Endothelial cell of umbilical vein (primary cell): ENCODE data around the gene TMEM178B. TPM values are rescaled to one million over a fixed set of nuclear protein-coding genes. Genes with fewer than 3 reads are reported as not detected.

Experiments
- BruUV-seq: library from RNA; stranded (reverse); fragments of 400-500 nt; replicated peaks from 2 replicates; lab custom pipeline; 2021; lab: Mats Ljungman, UMichigan
- CTCF ChIA-PET: fragments of 300-600, 350-600 bp; sonication (Branson Sonifier 250); formaldehyde crosslinking; loops from one replicate; lab custom pipeline; 2021; ENCODE audit warnings: antibody characterized with exemption, inconsistent platforms; lab: Charles Lee
- POLR2A ChIA-PET: fragments of 300-600, 350-600 bp; sonication (Branson Sonifier 250); formaldehyde crosslinking; loops from one replicate; lab custom pipeline; 2021; ENCODE audit warnings: antibody characterized with exemption, inconsistent platforms; lab: Charles Lee
- DNase-seq: peaks from one replicate; pipeline ENCODE4 v3.0.0-alpha.2; 2011; ENCODE audit warnings: low read depth, low spot score
- FAIRE-seq: peaks from 2 replicates; lab custom pipeline; 2011; peaks lifted over from hg19 to GRCh38; lab: Jason Lieb, UNC
- H2AFZ ChIP-seq: 2 replicates; pipeline ENCODE4 v1.6.0; 2012; ENCODE audit warnings: low read depth, low read length, control low read depth, inconsistent platforms
- H3K27ac ChIP-seq: 2 replicates; pipeline ENCODE4 v1.5.1; 2011; ENCODE audit warnings: low read depth, mild to moderate bottlenecking, control low read depth, low read length, moderate library complexity; ENCODE audit not compliant: insufficient read depth
- H3K27me3 ChIP-seq, 2 experiments: 2 replicates each; pipeline versions ENCODE4 v1.6.0 to v1.6.1; 2011; ENCODE audit warnings: low read length in 2 of 2, mixed read lengths in 1 of 2; ENCODE audit not compliant: control insufficient read depth in 2 of 2, insufficient read depth in 2 of 2
- H3K36me3 ChIP-seq, 2 experiments: 2 replicates in 1 of 2; 3 replicates in 1 of 2; pipeline ENCODE4 v1.5.1; 2011; ENCODE audit warnings: low read length in 2 of 2, mild to moderate bottlenecking in 1 of 2, moderate library complexity in 1 of 2; ENCODE audit not compliant: control insufficient read depth in 2 of 2, insufficient read depth in 2 of 2; ENCODE audit errors: extremely low read depth in 1 of 2
- H3K4me1 ChIP-seq: 3 replicates; pipeline ENCODE4 v1.5.1; 2011; ENCODE audit warnings: mild to moderate bottlenecking, low read length; ENCODE audit not compliant: control insufficient read depth, insufficient read depth; ENCODE audit errors: extremely low read depth
- H3K4me2 ChIP-seq: 2 replicates; pipeline ENCODE4 v1.6.1; 2011; ENCODE audit warnings: low read length, control low read depth, mixed read lengths; ENCODE audit not compliant: insufficient read depth
- H3K4me3 ChIP-seq, 3 experiments: fragments of 200-600 bp in 1 of 3; sonication (generic), shearing (Covaris generic) in 1 of 3; replicated peaks in 1 of 3; 2 replicates each; pipeline ENCODE4 v1.5.1; 2011 to 2016; ENCODE audit warnings: control low read depth in 3 of 3, low read length in 3 of 3, mild to moderate bottlenecking in 2 of 3, inconsistent platforms in 1 of 3, low read depth in 1 of 3, moderate library complexity in 1 of 3; ENCODE audit not compliant: insufficient read depth in 1 of 3
- H3K79me2 ChIP-seq: 2 replicates; pipeline ENCODE4 v1.6.0; 2012; ENCODE audit warnings: low read length, inconsistent platforms; ENCODE audit not compliant: control insufficient read depth, insufficient read depth
- H3K9ac ChIP-seq: replicated peaks from 2 replicates; pipeline ENCODE3; 2011; ENCODE audit warnings: low read length, control low read depth; ENCODE audit not compliant: insufficient read depth; ENCODE audit errors: extremely low read depth
- H3K9me1 ChIP-seq: replicated peaks from 3 replicates; pipeline ENCODE4 v1.6.0; 2011; ENCODE audit warnings: mild to moderate bottlenecking, low read length; ENCODE audit not compliant: control insufficient read depth, insufficient read depth; ENCODE audit errors: extremely low read depth
- H3K9me3 ChIP-seq: replicated peaks from 2 replicates; pipeline ENCODE4 v1.5.1; 2012; ENCODE audit warnings: low read length, inconsistent platforms; ENCODE audit not compliant: control insufficient read depth, insufficient read depth
- H4K20me1 ChIP-seq: replicated peaks from 2 replicates; pipeline ENCODE3; 2011; ENCODE audit warnings: mild to moderate bottlenecking, low read length; ENCODE audit not compliant: control insufficient read depth, insufficient read depth; ENCODE audit errors: extremely low read depth
- CTCF ChIP-seq, 2 donors: IDR thresholded peaks; 1 replicate in 1 of 2; 2 replicates in 1 of 2; pipeline ENCODE4 v1.5.1; 2011; ENCODE audit warnings: low read length in 2 of 2, mild to moderate bottlenecking in 2 of 2, moderate library complexity in 2 of 2, control low read depth in 1 of 2, inconsistent platforms in 1 of 2, low read depth in 1 of 2; ENCODE audit not compliant: insufficient read depth in 1 of 2; ENCODE audit errors: extremely low read depth in 1 of 2
- EZH2 ChIP-seq: IDR thresholded peaks from 2 replicates; pipeline ENCODE4 v1.6.1; 2012; ENCODE audit warnings: borderline replicate concordance, low read depth, mild to moderate bottlenecking, moderate library complexity, low read length, inconsistent platforms; ENCODE audit not compliant: severe bottlenecking
- FOS ChIP-seq: IDR thresholded peaks from 2 replicates; pipeline ENCODE4 v1.6.1; 2011; ENCODE audit warnings: mild to moderate bottlenecking, low read length, moderate library complexity, borderline replicate concordance; ENCODE audit not compliant: insufficient read depth
- GATA2 ChIP-seq: IDR thresholded peaks from 2 replicates; pipeline ENCODE4 v1.7.0; 2011; ENCODE audit warnings: low read depth, mild to moderate bottlenecking, moderate library complexity, mixed read lengths, low read length; ENCODE audit not compliant: insufficient read length, insufficient read depth
- JUN ChIP-seq: IDR thresholded peaks from 2 replicates; pipeline ENCODE4 v1.6.1; 2011; ENCODE audit warnings: borderline replicate concordance, low read depth; ENCODE audit not compliant: insufficient read length, insufficient read depth
- MAX ChIP-seq: IDR thresholded peaks from 2 replicates; pipeline ENCODE4 v1.6.1; 2011; ENCODE audit not compliant: insufficient read depth, insufficient read length
- MYC ChIP-seq: IDR thresholded peaks from one replicate; pipeline ENCODE4 v1.6.1; 2011; ENCODE audit warnings: mild to moderate bottlenecking, low read depth, low read length
- POLR2A ChIP-seq: IDR thresholded peaks from 2 replicates; pipeline ENCODE4 v1.6.1; 2012; ENCODE audit warnings: low read depth, mild to moderate bottlenecking, control low read depth, low read length
- POLR2AphosphoS5 ChIP-seq: IDR thresholded peaks from 2 replicates; pipeline ENCODE4 v1.6.1; 2012; ENCODE audit warnings: low read depth, mild to moderate bottlenecking, control low read depth, low read length, moderate library complexity; ENCODE audit not compliant: insufficient read depth
- dilution Hi-C: fragments of 300-500 bp; cut with MboI; formaldehyde crosslinking; loops from one replicate; pipeline ENCODE4 v1.15.0; 2019; ENCODE audit warnings: low sequenced_read_pairs; ENCODE audit not compliant: extremely low pct_ligation_motif_present
- intact Hi-C: fragments of 100-400 bp; cut with micrococcal nuclease; formaldehyde crosslinking; loops from one replicate; pipeline ENCODE4 v1.10.0; 2022
- polyA plus RNA-seq, 4 experiments: library from polyadenylated mRNA; depleted of rRNA in 3 of 4; stranded (reverse) in 3 of 4; unstranded in 1 of 4; fragments of >200 nt; gene quantifications; 2 replicates each; pipeline versions ENCODE4 v1.2.1 to v1.2.3, GENCODE V29; 2011 to 2012; ENCODE audit warnings: missing spikeins in 1 of 4
- total RNA-seq: library from RNA; stranded (reverse); gene quantifications from 2 replicates; pipeline ENCODE4 v1.2.3, GENCODE V29; 2021

Gene TMEM178B
- total and polyA plus RNA-seq, 2 donors (not counting 3 experiments of a cell fraction or from before 2014, with no cell fraction given), result not detected

DNA sequence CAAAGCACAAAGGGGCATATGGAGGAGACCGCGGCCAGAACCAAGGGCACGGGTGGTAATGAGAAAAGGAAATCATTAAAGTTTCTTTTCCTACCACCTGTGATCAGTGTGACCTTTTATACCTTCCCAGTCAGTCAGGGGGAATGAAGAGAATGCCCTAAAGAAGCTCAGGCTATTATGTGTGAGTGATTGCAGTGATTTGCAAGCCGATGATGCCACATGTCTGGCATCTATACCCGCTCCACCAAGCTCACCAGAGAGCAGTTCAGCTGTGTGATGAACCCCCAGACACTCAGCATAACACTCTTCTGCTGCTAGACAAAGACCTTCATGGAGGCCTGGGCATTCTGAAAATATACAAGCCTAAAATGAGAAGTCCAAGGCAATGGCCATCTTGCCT lies 371.1 kb downstream of the TMEM178B start:
- ChIA-PET POLR2A (no interaction called here), CTCF (no interaction called here)
- H4K20me1 ChIP-seq, result no peaks in the 10 kb centered on the region
- H2AFZ ChIP-seq, result no peak overlapping the region
- no peaks in the 10 kb centered on the region for H3K4me1 ChIP-seq
- dilution Hi-C loops (no loop called here), intact Hi-C loops (no loop called here)
- DNase-seq, result no peak
- H3K4me3 ChIP-seq, result no peak overlapping the region
- no peak for FAIRE-seq
- no peaks in the 10 kb centered on the region for H3K9me1 ChIP-seq
- H3K27me3 ChIP-seq, result no peaks in the 10 kb centered on the region
- no peak overlapping the region for H3K27ac ChIP-seq
- no peak overlapping the region for H3K9ac ChIP-seq
- TF ChIP-seq MYC (no peak), POLR2A (no peak), CTCF (IDR thresholded peaks at IDR 0.05; ENCODE audit: extremely low read depth in 1 of 2, insufficient read depth in 1 of 2, low read depth in 1 of 2, low read length in 2 of 2) (no peak), POLR2AphosphoS5 (no peak), FOS (no peak), JUN (no peak), GATA2 (no peak), EZH2 (no peak), MAX (no peak)
- no peak overlapping the region for H3K4me2 ChIP-seq
- H3K9me3 ChIP-seq, result no peaks in the 10 kb centered on the region
- no peaks in the 10 kb centered on the region for H3K79me2 ChIP-seq
- BruUV-seq, result no TSS peak
- H3K36me3 ChIP-seq, result no peaks in the 10 kb centered on the region
